Hepatocyte (in vitro differentiated cells): ENCODE data around the gene SORCS2.

Experiments
- CTCF ChIP-seq: fragments of 200-600 bp; sonication (generic); IDR thresholded peaks from 2 replicates; pipeline ENCODE4 v1.5.1; 2016; ENCODE audit warnings: antibody characterized with exemption, mild to moderate bottlenecking; ENCODE audit not compliant: poor library complexity
- EZH2phosphoT487 ChIP-seq: fragments of 200-600 bp; sonication (generic); IDR thresholded peaks from one replicate; pipeline ENCODE4 v1.6.1; 2018; ENCODE audit warnings: antibody characterized with exemption, mild to moderate bottlenecking, low read depth, moderate library complexity; ENCODE audit not compliant: unreplicated experiment, severe bottlenecking

DNA sequence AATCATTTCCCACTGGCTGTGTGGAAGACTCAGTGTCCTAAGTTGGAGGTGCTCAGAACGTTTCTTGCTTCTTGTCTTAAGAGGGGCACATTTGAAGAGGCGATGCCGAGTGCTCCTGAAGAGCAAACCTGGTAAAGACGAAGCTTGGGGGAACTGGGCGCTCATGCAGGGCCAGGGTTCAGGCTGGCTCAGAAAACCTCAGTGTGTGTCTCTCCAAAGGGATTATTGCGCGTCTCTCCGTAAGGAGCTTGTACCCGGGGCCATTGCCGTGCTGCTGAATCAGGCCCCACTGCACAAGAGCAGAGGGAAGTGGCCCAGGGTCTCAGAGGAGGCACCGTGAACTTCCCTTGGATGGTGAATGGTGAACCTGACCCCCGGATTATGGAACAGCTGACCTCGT, 198.0 kb downstream of the SORCS2 start:
- no peak for TF ChIP-seq EZH2phosphoT487
- no peak for TF ChIP-seq CTCF
